ENCODE results near the gene TNS1. TPM values are rescaled to one million over a fixed set of nuclear protein-coding genes. Genes with fewer than 3 reads are reported as not detected.

Gene TNS1
- total and polyA plus RNA-seq, 2 experiments from 2014 or later, result 16.2 to 27.6 TPM

DNA sequence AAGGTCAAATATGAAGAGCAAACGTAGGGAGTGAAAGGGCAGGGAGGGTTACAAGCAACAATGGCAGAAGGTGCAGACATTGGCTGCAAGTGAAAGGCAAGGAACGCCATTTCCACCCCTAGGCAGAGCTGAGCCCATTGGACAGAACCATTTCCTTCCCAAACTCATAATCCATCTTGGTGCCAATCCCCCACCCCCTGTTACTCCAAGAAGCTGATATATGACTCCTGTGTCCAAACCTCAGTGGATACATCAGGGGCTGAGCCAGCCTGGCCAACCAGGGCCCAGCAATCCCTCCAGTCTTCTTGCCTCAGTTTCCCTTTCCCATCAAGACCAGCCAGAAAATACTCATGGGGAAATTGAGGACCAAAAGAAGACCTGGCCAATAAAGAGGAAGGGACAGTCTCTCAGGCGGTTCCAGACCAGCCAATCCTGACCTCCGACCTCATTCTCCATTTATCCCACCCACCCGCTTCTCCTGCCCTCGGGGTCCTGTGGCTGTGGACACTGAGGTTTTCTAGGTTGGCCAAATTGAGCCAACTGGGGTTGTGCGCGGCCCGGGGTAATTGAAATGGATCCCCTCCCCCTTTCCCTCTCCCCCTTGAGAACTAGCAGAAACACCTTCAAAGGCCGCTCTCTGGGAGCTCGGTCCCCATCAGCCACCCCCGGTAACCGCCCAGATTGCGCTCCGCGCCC is 24.8 kb downstream of the TNS1 start:
- peak overlapping the region; percentile 31 for H3K4me3 ChIP-seq
- H3K4me1 ChIP-seq (ENCODE audit: insufficient read depth), result peaks cover 25% of the 10 kb centered on the region
- WGBS (ENCODE audit: low lambda C conversion rate, missing lambda C conversion rate), result 39% methylated on average over 8 of the region's 16 CpGs
- no peaks in the 10 kb centered on the region for H4K20me1 ChIP-seq (ENCODE audit: insufficient read depth, poor library complexity, severe bottlenecking)
- DNase-seq (ENCODE audit: low spot score), result no peak
- H3K9me2 ChIP-seq (replicated peaks; ENCODE audit: insufficient read depth), result no peaks in the 10 kb centered on the region
- peak overlapping the region; percentile 34 for H2AFZ ChIP-seq
- H3K4me2 ChIP-seq, result peak overlapping the region; percentile 96
- no peaks in the 10 kb centered on the region for H3K9me3 ChIP-seq (ENCODE audit: low read depth)
- TF ChIP-seq, protein P1, sequence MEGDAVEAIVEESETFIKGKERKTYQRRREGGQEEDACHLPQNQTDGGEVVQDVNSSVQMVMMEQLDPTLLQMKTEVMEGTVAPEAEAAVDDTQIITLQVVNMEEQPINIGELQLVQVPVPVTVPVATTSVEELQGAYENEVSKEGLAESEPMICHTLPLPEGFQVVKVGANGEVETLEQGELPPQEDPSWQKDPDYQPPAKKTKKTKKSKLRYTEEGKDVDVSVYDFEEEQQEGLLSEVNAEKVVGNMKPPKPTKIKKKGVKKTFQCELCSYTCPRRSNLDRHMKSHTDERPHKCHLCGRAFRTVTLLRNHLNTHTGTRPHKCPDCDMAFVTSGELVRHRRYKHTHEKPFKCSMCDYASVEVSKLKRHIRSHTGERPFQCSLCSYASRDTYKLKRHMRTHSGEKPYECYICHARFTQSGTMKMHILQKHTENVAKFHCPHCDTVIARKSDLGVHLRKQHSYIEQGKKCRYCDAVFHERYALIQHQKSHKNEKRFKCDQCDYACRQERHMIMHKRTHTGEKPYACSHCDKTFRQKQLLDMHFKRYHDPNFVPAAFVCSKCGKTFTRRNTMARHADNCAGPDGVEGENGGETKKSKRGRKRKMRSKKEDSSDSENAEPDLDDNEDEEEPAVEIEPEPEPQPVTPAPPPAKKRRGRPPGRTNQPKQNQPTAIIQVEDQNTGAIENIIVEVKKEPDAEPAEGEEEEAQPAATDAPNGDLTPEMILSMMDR (IDR thresholded peaks at IDR 0.05; ENCODE audit: poor library complexity), result no peak
- TF ChIP-seq EZH2phosphoT487 (IDR thresholded peaks at IDR 0.05; ENCODE audit: low read depth, severe bottlenecking, unreplicated experiment), result no peak
- no peak for TF ChIP-seq EZH2 (IDR thresholded peaks at IDR 0.05; ENCODE audit: borderline replicate concordance)
- H3K36me3 ChIP-seq (replicated peaks; ENCODE audit: insufficient read depth, low read depth), result no peaks in the 10 kb centered on the region
- H3K27ac ChIP-seq, result no peak overlapping the region
- H3K79me2 ChIP-seq, result peaks cover 9% of the 10 kb centered on the region
- H3K27me3 ChIP-seq, result no peaks in the 10 kb centered on the region

- Histone ChIP-seq H3K79me2 (peaks cover 9% of the 10 kb centered on the region), H3K4me2 (no peak overlapping the region), H3K36me3 (replicated peaks; ENCODE audit: insufficient read depth, low read depth) (no peaks in the 10 kb centered on the region), H3K4me3 (no peak overlapping the region), H4K20me1 (ENCODE audit: insufficient read depth, poor library complexity, severe bottlenecking) (no peaks in the 10 kb centered on the region), H3K27ac (no peak overlapping the region), H2AFZ (no peak overlapping the region), H3K9me3 (ENCODE audit: low read depth) (no peaks in the 10 kb centered on the region), H3K27me3 (no peaks in the 10 kb centered on the region), H3K4me1 (ENCODE audit: insufficient read depth) (peaks cover 25% of the 10 kb centered on the region), H3K9me2 (replicated peaks; ENCODE audit: insufficient read depth) (no peaks in the 10 kb centered on the region)
- WGBS (ENCODE audit: low lambda C conversion rate, missing lambda C conversion rate), result 91% methylated on average over 6 of the region's 6 CpGs
- no peak for DNase-seq (ENCODE audit: low spot score)
- TF ChIP-seq, protein P1 (IDR thresholded peaks at IDR 0.05; ENCODE audit: poor library complexity), result no peak
- TF ChIP-seq EZH2 (IDR thresholded peaks at IDR 0.05; ENCODE audit: borderline replicate concordance), result no peak
- TF ChIP-seq EZH2phosphoT487 (IDR thresholded peaks at IDR 0.05; ENCODE audit: low read depth, severe bottlenecking, unreplicated experiment), result no peak
Observed at GRCh38 chr2:217976301-217976700, 26.5 kb downstream of the TNS1 start.

- Histone ChIP-seq H3K4me3 (no peak overlapping the region), H4K20me1 (ENCODE audit: insufficient read depth, poor library complexity, severe bottlenecking) (no peaks in the 10 kb centered on the region), H3K79me2 (peaks cover 12% of the 10 kb centered on the region), H3K27me3 (no peaks in the 10 kb centered on the region), H2AFZ (no peak overlapping the region), H3K9me2 (replicated peaks; ENCODE audit: insufficient read depth) (no peaks in the 10 kb centered on the region), H3K9me3 (ENCODE audit: low read depth) (no peaks in the 10 kb centered on the region), H3K36me3 (replicated peaks; ENCODE audit: insufficient read depth, low read depth) (no peaks in the 10 kb centered on the region), H3K27ac (no peak overlapping the region), H3K4me1 (ENCODE audit: insufficient read depth) (peaks cover 25% of the 10 kb centered on the region), H3K4me2 (no peak overlapping the region)
- 79% methylated on average over 8 of the region's 8 CpGs for WGBS (ENCODE audit: low lambda C conversion rate, missing lambda C conversion rate)
- TF ChIP-seq, protein P1 (IDR thresholded peaks at IDR 0.05; ENCODE audit: poor library complexity), result no peak
- TF ChIP-seq EZH2 (IDR thresholded peaks at IDR 0.05; ENCODE audit: borderline replicate concordance) (no peak), EZH2phosphoT487 (IDR thresholded peaks at IDR 0.05; ENCODE audit: low read depth, severe bottlenecking, unreplicated experiment) (no peak)
- DNase-seq (ENCODE audit: low spot score), result no peak
Observed at GRCh38 chr2:217975626-217976025, 27.2 kb downstream of the TNS1 start.

All from hepatocyte (in vitro differentiated cells).